ENCODE data around the gene DYRK1A. TPM values are rescaled to one million over a fixed set of nuclear protein-coding genes. Genes with fewer than 3 reads are reported as not detected.

Gene DYRK1A
- total RNA-seq, 1 experiment from 2014 or later = 49.3 TPM

DNA sequence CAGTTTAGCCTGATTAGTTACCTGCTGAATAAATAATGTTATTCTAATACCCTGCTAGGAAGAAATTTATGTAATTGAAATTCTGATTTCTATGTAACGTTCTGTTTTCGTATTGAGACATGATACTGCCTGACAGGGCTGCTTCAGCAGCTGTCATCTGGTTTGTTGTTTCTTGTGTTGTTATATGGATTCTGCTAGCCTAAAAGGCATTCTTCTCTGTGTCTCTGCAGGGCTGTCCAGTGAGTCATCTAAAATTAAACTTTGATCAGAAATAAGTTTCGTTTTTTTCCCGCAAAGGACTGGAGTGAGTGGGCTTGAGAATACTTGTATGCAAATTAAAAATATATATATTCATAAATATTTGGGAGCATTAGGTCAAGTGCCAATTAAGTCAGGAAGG lies 93.0 kb downstream of the DYRK1A start (continued):
- TF ChIP-seq YY1 (IDR thresholded peaks at IDR 0.05; ENCODE audit: extremely low read depth, insufficient replicate concordance, low read depth, low read length) = no peak

DNA sequence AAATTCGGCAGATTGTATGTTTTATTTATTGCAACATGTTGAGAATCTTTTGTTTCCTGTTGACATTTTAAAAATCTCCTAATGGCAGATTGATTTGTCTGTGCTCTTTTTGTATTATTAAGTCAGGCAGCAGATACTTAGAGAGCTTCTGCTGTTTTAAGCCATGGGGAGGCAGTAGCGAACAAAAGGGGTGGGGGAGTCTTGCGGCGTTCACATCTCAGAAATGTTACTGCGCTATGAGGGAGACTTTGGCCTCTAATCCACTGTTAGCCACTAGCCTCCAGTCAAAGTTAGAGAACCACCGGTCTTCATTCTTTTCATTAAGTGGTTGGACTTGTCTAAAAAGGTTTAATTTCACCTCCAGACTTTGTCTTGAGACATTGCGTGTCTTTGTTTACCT lies 93.6 kb downstream of the DYRK1A start:
- DNase-seq (ENCODE audit: low read depth, low spot score) = no peak
- intact Hi-C loops (cut with micrococcal nuclease) = no loop called here

DNA sequence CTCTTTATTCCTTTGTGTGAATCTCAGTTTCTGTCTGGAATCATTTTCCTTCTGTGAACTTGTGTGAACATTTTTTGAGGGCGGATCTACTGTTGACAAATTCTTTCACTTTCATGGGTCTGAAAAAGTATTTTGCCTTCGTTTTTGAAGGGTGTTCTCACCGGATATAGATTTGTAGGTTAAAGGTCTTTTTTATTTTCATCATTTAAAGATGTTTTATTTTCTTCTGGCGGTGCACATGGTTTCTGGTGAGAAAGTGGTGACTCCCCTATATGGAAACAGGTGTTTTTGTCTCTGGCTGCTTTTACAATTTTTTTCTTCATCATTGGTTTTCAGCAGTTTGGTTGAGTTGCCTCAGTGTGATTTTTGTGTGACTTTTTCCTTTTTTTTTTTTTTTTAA lies 94.9 kb downstream of the DYRK1A start:
- no peak overlapping the region for H2AFZ ChIP-seq (ENCODE audit: low read depth, low read length, poor library complexity, severe bottlenecking)
- no peak overlapping the region for H3K9ac ChIP-seq (ENCODE audit: low read length)
- no peaks in the 10 kb centered on the region for H3K9me3 ChIP-seq (ENCODE audit: control insufficient read depth in 1 of 2, insufficient read depth in 1 of 2, low read depth in 1 of 2, low read length in 2 of 2)
- H3K4me2 ChIP-seq (ENCODE audit: low read length) = no peak overlapping the region
- H3K27ac ChIP-seq (ENCODE audit: low read depth, low read length) = no peak overlapping the region
- peaks cover 16% of the 10 kb centered on the region for H4K20me1 ChIP-seq (ENCODE audit: insufficient read depth)
- peaks cover 0 to 7% of the 10 kb centered on the region in 2 experiments; a peak in 1 of 4 replicates for H3K4me1 ChIP-seq (ENCODE audit: control insufficient read depth in 1 of 2, insufficient read depth in 2 of 2, low read length in 2 of 2)
- H3K27me3 ChIP-seq (ENCODE audit: insufficient read depth, low read length) = no peaks in the 10 kb centered on the region
- ChIA-PET POLR2A (no interaction called here), CTCF (no interaction called here), RAD21 (ENCODE audit: low non-redundant PET in 1 of 2, low total read pairs in 2 of 2, uncharacterized antibody in 2 of 2, unreplicated experiment in 2 of 2) (no interaction called here)
- H3K36me3 ChIP-seq (ENCODE audit: control insufficient read depth in 1 of 2, insufficient read depth in 2 of 2, low read length in 2 of 2) = no peaks in the 10 kb centered on the region
- no peak for DNase-seq (ENCODE audit: low read depth, low spot score)
- H3K4me3 ChIP-seq (replicated peaks in 1 of 2; ENCODE audit: low read depth in 1 of 2, low read length in 2 of 2) = no peak overlapping the region
- no TSS peak for BruUV-seq (replicated peaks)
- TF ChIP-seq YY1 (IDR thresholded peaks at IDR 0.05; ENCODE audit: extremely low read depth, insufficient replicate concordance, low read depth, low read length) = no peak
- TF ChIP-seq EZH2phosphoT487 (IDR thresholded peaks at IDR 0.05; ENCODE audit: borderline replicate concordance) = no peak
- TF ChIP-seq SP1 (IDR thresholded peaks at IDR 0.05; ENCODE audit: low read depth) = no peak
- TF ChIP-seq, protein P1, sequence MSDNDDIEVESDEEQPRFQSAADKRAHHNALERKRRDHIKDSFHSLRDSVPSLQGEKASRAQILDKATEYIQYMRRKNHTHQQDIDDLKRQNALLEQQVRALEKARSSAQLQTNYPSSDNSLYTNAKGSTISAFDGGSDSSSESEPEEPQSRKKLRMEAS (IDR thresholded peaks at IDR 0.05) = no peak
- TF ChIP-seq EGR1 (IDR thresholded peaks at IDR 0.05; ENCODE audit: low read depth) = no peak
- TF ChIP-seq, protein P2, sequence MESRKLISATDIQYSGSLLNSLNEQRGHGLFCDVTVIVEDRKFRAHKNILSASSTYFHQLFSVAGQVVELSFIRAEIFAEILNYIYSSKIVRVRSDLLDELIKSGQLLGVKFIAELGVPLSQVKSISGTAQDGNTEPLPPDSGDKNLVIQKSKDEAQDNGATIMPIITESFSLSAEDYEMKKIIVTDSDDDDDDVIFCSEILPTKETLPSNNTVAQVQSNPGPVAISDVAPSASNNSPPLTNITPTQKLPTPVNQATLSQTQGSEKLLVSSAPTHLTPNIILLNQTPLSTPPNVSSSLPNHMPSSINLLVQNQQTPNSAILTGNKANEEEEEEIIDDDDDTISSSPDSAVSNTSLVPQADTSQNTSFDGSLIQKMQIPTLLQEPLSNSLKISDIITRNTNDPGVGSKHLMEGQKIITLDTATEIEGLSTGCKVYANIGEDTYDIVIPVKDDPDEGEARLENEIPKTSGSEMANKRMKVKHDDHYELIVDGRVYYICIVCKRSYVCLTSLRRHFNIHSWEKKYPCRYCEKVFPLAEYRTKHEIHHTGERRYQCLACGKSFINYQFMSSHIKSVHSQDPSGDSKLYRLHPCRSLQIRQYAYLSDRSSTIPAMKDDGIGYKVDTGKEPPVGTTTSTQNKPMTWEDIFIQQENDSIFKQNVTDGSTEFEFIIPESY (IDR thresholded peaks at IDR 0.05; ENCODE audit: extremely low read depth, insufficient replicate concordance, low read length) = no peak
- no peak for TF ChIP-seq CBX3 (IDR thresholded peaks at IDR 0.05; ENCODE audit: low read depth)
- no peak for TF ChIP-seq FOSL1 (IDR thresholded peaks at IDR 0.05; ENCODE audit: low read depth)
- TF ChIP-seq CEBPB (IDR thresholded peaks at IDR 0.05; ENCODE audit: low read depth) = no peak
- TF ChIP-seq RAD21 (IDR thresholded peaks at IDR 0.05; ENCODE audit: low read depth) = no peak
- no peak for TF ChIP-seq SRF (IDR thresholded peaks at IDR 0.05; ENCODE audit: low read depth)
- peaks cover 99% of the 10 kb centered on the region for H3K79me2 ChIP-seq (ENCODE audit: insufficient read depth, low read length)
- no peaks in the 10 kb centered on the region for H3K9me2 ChIP-seq (ENCODE audit: insufficient read depth)
- intact Hi-C loops (cut with micrococcal nuclease) = no loop called here
- ATAC-seq = no peak

More for the DNA sequence above, 93.6 kb downstream of the DYRK1A start:
- Histone ChIP-seq H2AFZ (ENCODE audit: low read depth, low read length, poor library complexity, severe bottlenecking) (no peak overlapping the region), H3K79me2 (ENCODE audit: insufficient read depth, low read length) (peaks cover 99% of the 10 kb centered on the region), H3K9ac (ENCODE audit: low read length) (no peak overlapping the region), H3K4me1 (ENCODE audit: control insufficient read depth in 1 of 2, insufficient read depth in 2 of 2, low read length in 2 of 2) (peaks cover 2 to 13% of the 10 kb centered on the region in 2 experiments; a peak in 3 of 4 replicates), H3K36me3 (ENCODE audit: control insufficient read depth in 1 of 2, insufficient read depth in 2 of 2, low read length in 2 of 2) (no peaks in the 10 kb centered on the region), H4K20me1 (ENCODE audit: insufficient read depth) (peaks cover 16% of the 10 kb centered on the region), H3K4me3 (replicated peaks in 1 of 2; ENCODE audit: low read depth in 1 of 2, low read length in 2 of 2) (no peak overlapping the region), H3K4me2 (ENCODE audit: low read length) (no peak overlapping the region), H3K9me3 (ENCODE audit: control insufficient read depth in 1 of 2, insufficient read depth in 1 of 2, low read depth in 1 of 2, low read length in 2 of 2) (no peaks in the 10 kb centered on the region), H3K27me3 (ENCODE audit: insufficient read depth, low read length) (no peaks in the 10 kb centered on the region), H3K27ac (ENCODE audit: low read depth, low read length) (no peak overlapping the region), H3K9me2 (ENCODE audit: insufficient read depth) (no peaks in the 10 kb centered on the region)
- ChIA-PET POLR2A (no interaction called here), CTCF (interaction anchor here (0.9 kb wide), 1 partner anchor 18 kb away, joined by 3 read pairs; no protein-coding TSS in a partner anchor), RAD21 (ENCODE audit: low non-redundant PET in 1 of 2, low total read pairs in 2 of 2, uncharacterized antibody in 2 of 2, unreplicated experiment in 2 of 2) (no interaction called here)
- 0 out of 2 replicates have a peak, but pooled peaks have one; percentile 39 for ATAC-seq
- no peak for TF ChIP-seq CBX3 (IDR thresholded peaks at IDR 0.05; ENCODE audit: low read depth)
- TF ChIP-seq, protein P3, sequence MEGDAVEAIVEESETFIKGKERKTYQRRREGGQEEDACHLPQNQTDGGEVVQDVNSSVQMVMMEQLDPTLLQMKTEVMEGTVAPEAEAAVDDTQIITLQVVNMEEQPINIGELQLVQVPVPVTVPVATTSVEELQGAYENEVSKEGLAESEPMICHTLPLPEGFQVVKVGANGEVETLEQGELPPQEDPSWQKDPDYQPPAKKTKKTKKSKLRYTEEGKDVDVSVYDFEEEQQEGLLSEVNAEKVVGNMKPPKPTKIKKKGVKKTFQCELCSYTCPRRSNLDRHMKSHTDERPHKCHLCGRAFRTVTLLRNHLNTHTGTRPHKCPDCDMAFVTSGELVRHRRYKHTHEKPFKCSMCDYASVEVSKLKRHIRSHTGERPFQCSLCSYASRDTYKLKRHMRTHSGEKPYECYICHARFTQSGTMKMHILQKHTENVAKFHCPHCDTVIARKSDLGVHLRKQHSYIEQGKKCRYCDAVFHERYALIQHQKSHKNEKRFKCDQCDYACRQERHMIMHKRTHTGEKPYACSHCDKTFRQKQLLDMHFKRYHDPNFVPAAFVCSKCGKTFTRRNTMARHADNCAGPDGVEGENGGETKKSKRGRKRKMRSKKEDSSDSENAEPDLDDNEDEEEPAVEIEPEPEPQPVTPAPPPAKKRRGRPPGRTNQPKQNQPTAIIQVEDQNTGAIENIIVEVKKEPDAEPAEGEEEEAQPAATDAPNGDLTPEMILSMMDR (IDR thresholded peaks at IDR 0.05 in 2 of 3, conservative IDR thresholded peaks at IDR 0.05 in 1 of 3; ENCODE audit: borderline replicate concordance in 1 of 3, insufficient read depth in 1 of 3, low read depth in 2 of 3, low read length in 2 of 3) = peak in 2 of 3 experiments; percentile 48 to 63; a peak in 4 of 6 replicates
- no TSS peak for BruUV-seq (replicated peaks)
